Uterus (tissue), 2 donors: Measurements from ENCODE around the gene DOCK1.

Source experiments
- CTCF ChIP-seq, 4 experiments: fragments of 200-600 bp in 2 of 4; fragments of 450-650 bp in 2 of 4; sonication (generic) in 2 of 4; IDR thresholded peaks; one replicate each; pipeline ENCODE4 v1.5.1; 2016 to 2019; ENCODE audit warnings: antibody characterized with exemption in 4 of 4, mild to moderate bottlenecking in 2 of 4, moderate library complexity in 1 of 4
- POLR2A ChIP-seq, 2 donors: fragments of 450-650 bp; IDR thresholded peaks; one replicate each; pipeline ENCODE4 v1.6.1; 2016; ENCODE audit warnings: antibody characterized with exemption in 2 of 2, mild to moderate bottlenecking in 1 of 2, moderate library complexity in 1 of 2

GRCh38 chr10:127468632-127469031 is 563.4 kb downstream of the DOCK1 start:
- TF ChIP-seq CTCF (IDR thresholded peaks at IDR 0.05) (no peak), POLR2A (IDR thresholded peaks at IDR 0.05) (no peak)
